Peyer's patch (tissue), 4 donors: ENCODE data around the gene MTCH2.

Experiments used
- CTCF ChIP-seq, 6 experiments: fragments of 450-650 bp in 4 of 6; fragments of 200-600 bp in 2 of 6; sonication (generic) in 1 of 6; IDR thresholded peaks; one replicate each; pipeline ENCODE4 v1.5.1; 2017 to 2019; ENCODE audit warnings: antibody characterized with exemption in 6 of 6, mild to moderate bottlenecking in 3 of 6, moderate library complexity in 1 of 6
- POLR2A ChIP-seq, 2 donors: fragments of 450-650 bp; IDR thresholded peaks; one replicate each; pipeline ENCODE4 v1.5.1; 2017; ENCODE audit warnings: antibody characterized with exemption in 2 of 2, mild to moderate bottlenecking in 2 of 2, moderate library complexity in 2 of 2

DNA sequence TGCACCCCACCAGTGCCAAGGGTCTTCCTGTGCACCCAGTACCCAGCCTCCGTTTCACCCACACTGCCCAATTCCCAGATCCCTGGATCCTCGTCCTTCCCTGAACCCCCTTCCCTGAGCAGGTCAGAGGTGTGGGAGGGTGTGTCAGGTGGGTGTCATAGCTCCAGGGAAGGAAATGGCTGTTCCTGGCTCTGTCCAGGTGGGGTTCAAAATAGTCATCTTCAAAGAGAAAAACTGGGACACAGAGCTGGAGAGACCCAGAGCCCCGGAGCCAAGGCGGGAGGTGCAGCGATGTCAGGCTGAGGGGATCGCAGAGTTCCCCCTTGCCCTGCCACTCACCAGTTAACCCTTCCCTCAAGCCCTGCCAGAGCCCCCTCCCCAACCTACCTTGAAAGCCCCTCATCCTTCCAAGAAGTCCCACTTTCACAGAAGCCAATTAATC lies 48.8 kb downstream of the MTCH2 start:
- TF ChIP-seq CTCF (IDR thresholded peaks at IDR 0.05) (no peak), POLR2A (IDR thresholded peaks at IDR 0.05) (no peak)
